ENCODE data around the gene SV2C. TPM values are rescaled to one million over a fixed set of nuclear protein-coding genes. Genes with fewer than 3 reads are reported as not detected.
A peak's percentile ranks its signal among the peaks of the same experiment; 100 is the strongest.

The SV2C gene
- total and polyA plus RNA-seq, 2 of the 13 experiments (the other 11 are each of a cell fraction or from before 2014, with no cell fraction given) = not detected

- TF ChIP-seq MTF1 (CRISPR knock-in tag; IDR thresholded peaks at IDR 0.05) (no peak), DMTF1 (CRISPR knock-in tag; IDR thresholded peaks at IDR 0.05) (no peak), ZNF20 (CRISPR knock-in tag; IDR thresholded peaks at IDR 0.05) (no peak), ZNF337 (CRISPR knock-in tag; IDR thresholded peaks at IDR 0.05; ENCODE audit: borderline replicate concordance, low read depth) (no peak), PRDM4 (CRISPR knock-in tag; IDR thresholded peaks at IDR 0.05; ENCODE audit: borderline replicate concordance) (no peak), SMARCC2 (IDR thresholded peaks at IDR 0.05) (no peak), HOXA7 (CRISPR knock-in tag; IDR thresholded peaks at IDR 0.05) (no peak), TMF1 (CRISPR knock-in tag; IDR thresholded peaks at IDR 0.05; ENCODE audit: low read depth) (peak; percentile 82), ZBTB20 (CRISPR knock-in tag; IDR thresholded peaks at IDR 0.05; ENCODE audit: borderline replicate concordance, low read depth) (peak; percentile 74; the same call in 1 of the 2 replicates), ZBTB2 (CRISPR knock-in tag; IDR thresholded peaks at IDR 0.05; ENCODE audit: low read depth) (peak; percentile 24; the same call in 1 of the 2 replicates), ZNF251 (CRISPR knock-in tag; IDR thresholded peaks at IDR 0.05) (no peak), E2F1 (CRISPR knock-in tag; IDR thresholded peaks at IDR 0.05) (peak; percentile 49), ZNF136 (CRISPR knock-in tag; IDR thresholded peaks at IDR 0.05; ENCODE audit: low read depth) (no peak), CHD2 (IDR thresholded peaks at IDR 0.05; ENCODE audit: low read depth, low read length) (no peak), ZNF639 (CRISPR knock-in tag; conservative IDR thresholded peaks at IDR 0.05) (no peak), ZBTB34 (CRISPR knock-in tag; IDR thresholded peaks at IDR 0.05) (no peak)
These were observed 319.9 kb downstream of the SV2C start, which contains the start of gene IQGAP2 (continued) for GRCh38 chr5:76402886-76403765.
